Measurements from ENCODE around the gene TTLL6.

TTLL6 gene

GRCh38 chr17:48757524-48757961 is 59.5 kb downstream of the TTLL6 start:
- no peak for DNase-seq

DNA sequence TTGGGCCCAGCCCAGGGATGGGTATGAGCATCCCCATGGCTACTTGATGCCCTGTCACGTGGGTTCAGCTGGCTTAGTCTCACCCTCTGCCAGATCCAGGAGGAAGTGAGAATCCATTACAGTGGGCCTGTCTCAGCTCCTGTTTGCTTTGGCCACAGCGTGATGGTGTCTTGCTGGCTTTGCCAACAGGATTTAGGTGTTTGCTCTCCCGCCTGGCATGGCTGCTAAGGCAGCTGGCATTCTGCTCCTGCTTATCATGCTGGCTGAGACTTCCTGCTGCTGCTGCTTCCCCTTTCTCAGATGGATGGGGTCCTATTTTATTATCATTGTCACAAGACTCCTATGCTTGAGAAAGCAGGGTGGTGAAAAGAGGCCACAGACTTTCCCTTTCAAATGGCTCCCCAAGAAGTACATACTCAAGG is 60.2 kb downstream of the TTLL6 start:
- no peak for DNase-seq

DNA sequence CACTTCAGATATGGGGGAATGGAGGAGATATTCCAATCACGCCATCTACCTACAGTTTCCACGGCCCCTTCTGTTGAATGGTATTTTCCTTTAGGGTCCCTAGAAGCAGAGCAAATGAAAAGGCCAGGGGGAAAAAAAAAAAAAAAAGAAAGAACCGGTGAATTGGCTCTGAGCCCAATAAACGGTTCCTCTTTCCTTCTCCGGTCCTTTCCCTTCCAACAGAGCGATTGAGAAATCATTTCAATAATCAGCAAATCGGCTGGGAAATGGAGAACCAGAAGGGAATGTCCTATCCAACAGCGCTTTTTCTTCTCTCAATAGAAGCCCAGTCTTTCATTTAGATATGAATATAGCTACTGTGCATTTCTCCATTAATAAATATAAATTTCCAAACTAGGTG is 61.7 kb downstream of the TTLL6 start:
- DNase-seq: no peak

DNA sequence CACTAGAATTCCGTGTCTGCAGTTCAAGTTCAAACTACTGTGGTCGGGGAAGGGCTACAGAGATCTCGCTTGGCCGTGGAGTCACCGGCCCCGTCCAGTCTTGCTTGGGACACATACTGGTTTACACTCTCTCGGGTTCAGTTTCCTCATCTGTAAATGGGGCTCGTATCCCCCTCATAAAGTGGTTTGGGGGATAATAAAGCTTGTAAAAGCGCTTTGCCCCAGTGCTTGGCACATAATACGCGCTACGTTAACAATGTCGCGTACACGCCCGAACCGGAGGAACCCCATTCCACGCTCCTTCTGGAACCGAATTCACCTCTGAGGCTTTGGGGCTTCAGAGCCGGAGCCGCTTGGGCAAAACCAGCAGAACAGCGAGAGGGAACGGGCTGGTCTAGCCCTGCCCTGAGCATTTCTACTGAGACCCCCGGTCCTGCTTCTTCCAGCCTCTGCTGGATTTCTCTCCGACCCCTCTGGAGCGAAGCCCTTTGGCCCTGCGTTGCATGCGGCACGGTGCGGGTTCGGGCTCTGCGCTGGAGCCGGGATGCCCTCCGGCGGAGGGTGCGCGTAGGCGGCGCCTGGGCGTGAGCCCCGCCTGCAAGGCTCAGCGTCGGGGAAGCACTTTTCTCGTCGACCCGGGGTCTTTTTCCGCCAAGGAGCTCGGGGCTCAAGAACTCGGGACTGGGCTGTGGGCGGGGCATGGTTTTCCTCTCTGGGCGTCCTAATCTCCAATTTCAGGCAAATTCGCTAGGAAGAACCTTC is 62.3 kb downstream of the TTLL6 start:
- no peak for DNase-seq

GRCh38 chr17:48753794-48754499 is 63.1 kb downstream of the TTLL6 start:
- DNase-seq: no peak

DNA sequence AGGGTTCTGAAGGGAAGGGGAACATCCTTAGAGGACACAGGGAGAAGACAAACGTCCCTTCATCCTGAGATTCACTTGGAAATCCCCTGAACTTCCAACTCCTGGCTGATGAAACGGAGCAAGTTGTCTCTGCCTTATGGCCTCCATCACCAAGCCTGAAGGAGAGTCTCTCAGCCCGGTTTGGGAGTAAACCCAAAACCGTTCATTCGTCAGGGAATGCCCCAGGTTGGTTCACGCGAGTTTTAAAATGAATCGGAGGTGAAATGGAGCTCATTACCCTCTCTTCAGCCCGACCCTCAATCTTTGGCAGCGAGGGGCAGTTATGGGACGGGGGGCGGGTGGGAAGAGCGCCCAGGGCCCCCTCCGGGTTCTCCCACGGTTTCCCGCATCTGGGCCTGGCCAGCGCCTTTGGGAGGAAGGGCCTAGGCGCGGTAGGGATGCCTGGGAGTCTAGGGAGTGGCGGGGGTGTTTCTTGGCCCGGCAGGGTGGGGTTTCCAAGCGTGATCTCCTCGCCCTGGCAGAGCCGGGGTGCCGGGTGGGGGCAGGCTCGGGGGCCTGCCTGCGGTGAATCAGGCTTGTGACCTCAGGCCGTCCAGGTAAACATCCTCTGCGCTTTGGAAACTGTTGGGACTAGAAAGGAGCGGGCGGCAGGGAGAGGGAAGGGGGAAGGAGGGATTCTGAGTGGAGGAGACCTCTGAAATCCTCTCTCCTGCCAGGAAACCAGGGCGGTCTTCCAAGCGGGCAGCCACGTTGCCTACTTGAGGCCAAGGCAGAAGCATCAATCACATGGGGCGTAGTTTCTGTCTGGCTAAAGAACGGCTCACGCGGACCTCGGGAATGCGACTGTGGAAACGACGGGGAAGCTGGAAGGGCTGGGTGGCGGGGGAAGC is 64.4 kb downstream of the TTLL6 start:
- DNase-seq: no peak

- DNase-seq: no peak
These were observed 65.2 kb downstream of the TTLL6 start for GRCh38 chr17:48751733-48752398.

DNA sequence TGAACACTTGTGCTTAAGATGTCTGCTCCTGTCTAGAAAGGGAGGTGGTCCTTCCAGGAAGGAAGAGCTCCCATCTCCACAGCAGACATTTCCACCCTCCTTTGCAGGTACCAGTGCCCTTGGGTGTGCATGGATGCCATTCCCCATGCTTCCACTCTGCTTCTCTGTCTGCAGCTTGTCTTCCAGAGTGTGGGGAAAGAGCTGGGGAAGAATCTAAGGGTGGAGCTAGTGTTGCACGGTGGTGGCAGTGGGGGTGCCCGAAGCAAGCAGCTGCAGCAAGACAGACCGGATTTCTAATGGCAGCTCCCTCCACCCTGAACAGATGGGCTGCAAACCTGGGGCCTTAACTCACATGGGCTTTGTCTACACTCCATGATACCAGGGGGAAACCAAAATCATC is 65.9 kb downstream of the TTLL6 start:
- DNase-seq: no peak

- DNase-seq: no peak
These were observed 67.1 kb downstream of the TTLL6 start for GRCh38 chr17:48749621-48750553.

- DNase-seq: no peak
These were observed 68.1 kb downstream of the TTLL6 start for GRCh38 chr17:48748718-48749566.

DNA sequence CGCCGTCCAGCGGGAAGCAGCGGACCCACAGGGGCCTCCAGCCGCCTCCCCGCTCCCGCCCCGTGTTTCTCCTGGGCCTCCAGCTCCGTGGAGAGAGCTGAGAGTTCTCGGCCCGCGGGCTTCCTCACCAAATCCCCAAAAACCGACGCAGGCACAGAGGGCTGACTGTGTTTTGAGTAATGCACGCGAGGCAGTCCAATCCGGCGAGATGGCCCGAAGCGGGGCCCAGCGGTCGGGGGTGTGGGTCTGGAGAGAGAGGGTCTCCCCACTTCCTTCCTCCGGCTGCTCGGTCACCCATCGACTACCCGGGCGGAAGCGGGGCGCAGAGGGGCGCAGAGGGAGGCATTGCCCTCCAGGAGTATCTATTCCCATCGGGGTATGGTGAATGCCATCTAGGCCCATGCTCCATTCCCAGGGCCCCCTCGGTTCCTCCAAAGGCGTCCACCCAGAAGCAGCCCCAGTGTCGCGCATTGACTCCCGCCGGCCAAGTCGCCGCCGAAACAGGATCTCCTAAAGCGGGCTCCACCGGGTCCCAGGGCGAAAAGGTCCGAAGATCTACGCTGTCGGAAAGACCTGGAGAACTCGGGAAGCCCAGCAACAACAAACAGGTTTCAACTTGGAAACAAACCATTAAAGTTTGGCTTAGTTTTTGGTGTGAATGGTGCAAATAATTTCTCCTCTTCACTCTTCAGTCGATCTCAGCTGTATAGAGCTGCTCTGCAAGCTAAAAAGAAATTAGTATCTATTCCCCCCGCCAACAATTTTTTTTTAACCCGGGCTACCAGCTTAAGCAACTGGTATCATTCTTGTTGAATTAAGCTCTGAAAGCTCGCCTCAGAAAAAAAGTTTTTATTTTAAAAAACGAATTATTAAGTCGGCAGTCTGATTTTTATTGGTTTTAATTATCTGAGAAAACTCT is 69.3 kb downstream of the TTLL6 start:
- DNase-seq: no peak

- no peak for DNase-seq
These were observed 70.0 kb downstream of the TTLL6 start for GRCh38 chr17:48746916-48747444.

- DNase-seq: no peak
These were observed 71.4 kb downstream of the TTLL6 start for GRCh38 chr17:48745381-48746275.

GRCh38 chr17:48740537-48740936 is 76.5 kb downstream of the TTLL6 start:
- DNase-seq: no peak

DNA sequence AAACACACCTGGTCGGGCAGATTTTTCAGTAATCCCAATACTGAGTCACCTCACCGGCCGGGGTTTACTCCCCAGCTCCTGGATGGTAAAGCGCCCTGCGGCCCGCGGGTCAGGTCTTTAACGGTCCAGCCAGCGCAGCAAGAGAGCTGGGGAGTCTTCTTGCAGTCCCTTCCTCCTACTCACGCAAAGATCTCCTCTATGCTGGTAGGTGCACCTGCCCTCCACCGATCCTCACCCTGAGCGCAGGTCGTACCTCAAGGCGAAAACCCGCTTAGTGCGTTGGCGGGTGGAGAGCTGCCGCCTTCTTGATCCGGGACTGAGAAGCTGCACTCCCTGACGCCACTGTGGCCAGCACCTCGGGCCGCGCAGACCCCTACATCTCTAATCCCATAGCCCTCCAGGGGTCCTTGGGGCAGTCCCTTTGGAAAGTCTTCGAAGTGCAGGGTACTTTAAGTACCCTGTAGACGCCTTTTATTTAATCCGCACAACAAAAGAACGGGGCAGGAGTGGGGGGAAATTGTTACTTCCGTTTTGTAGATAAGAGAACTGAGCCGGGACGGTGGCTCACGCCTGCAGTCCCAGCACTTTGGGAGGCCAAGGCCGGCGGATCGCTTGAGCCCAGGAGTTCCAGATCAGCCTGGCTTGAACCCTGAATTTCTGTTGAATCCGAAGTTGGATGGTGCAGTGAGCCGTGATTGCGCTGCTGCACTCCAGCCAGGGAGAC is 78.1 kb downstream of the TTLL6 start:
- DNase-seq: no peak

DNA sequence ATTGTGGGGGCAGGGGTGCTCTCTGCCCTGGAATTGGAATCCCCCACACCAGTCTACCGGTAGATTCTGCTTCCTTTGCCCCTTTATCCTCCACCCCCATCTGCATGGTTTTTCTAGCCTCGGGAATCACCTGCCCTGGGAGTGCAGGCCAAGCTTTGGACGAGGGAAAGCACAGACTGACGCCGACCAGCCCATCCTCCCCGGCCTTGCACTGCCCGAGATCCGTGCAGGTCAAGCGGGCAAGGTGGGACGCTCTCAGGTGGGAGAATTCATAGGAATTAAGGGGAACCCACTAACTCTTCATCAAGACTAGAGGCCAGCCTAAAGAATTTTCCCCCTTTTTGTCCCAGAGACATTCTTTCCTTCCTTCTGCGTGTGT is 78.6 kb downstream of the TTLL6 start:
- DNase-seq: no peak

GRCh38 chr17:48737330-48738043 is 79.5 kb downstream of the TTLL6 start:
- DNase-seq: no peak

Measured in activated CD4-positive, alpha-beta T cell treated with anti-CD3 and anti-CD28 coated beads for 48 hours (primary cell).